Neutrophil (primary cell): Measurements from ENCODE around the gene TACSTD2.

Source experiments
- H3K27ac ChIP-seq: fragments of 200-600 bp; sonication (generic); 2 replicates; pipeline ENCODE4 v1.5.1; 2016; ENCODE audit warnings: mild to moderate bottlenecking, moderate library complexity
- H3K27me3 ChIP-seq: fragments of 200-600 bp; sonication (generic); 2 replicates; pipeline ENCODE4 v1.6.0; 2016; ENCODE audit warnings: mild to moderate bottlenecking
- H3K36me3 ChIP-seq: fragments of 200-600 bp; sonication (generic); 2 replicates; pipeline ENCODE4 v1.5.1; 2017
- H3K4me1 ChIP-seq, 2 experiments: fragments of 200-600 bp in 1 of 2; sonication (generic) in 1 of 2; 1 replicate in 1 of 2; 2 replicates in 1 of 2; pipeline versions ENCODE4 v1.5.1 to v1.6.1; 2013 to 2016; ENCODE audit warnings: low read depth in 1 of 2, low read length in 1 of 2, mild to moderate bottlenecking in 1 of 2, moderate library complexity in 1 of 2; ENCODE audit not compliant: control insufficient read depth in 1 of 2, insufficient read depth in 1 of 2
- H3K4me3 ChIP-seq, 2 experiments: fragments of 200-600 bp in 1 of 2; sonication (generic) in 1 of 2; 1 replicate in 1 of 2; 2 replicates in 1 of 2; pipeline ENCODE4 v1.5.1; 2013 to 2016; ENCODE audit warnings: low read depth in 1 of 2, low read length in 1 of 2, mild to moderate bottlenecking in 1 of 2, moderate library complexity in 1 of 2
- H3K9me3 ChIP-seq: fragments of 200-600 bp; sonication (generic); 2 replicates; pipeline ENCODE4 v1.5.1; 2016
- CTCF ChIP-seq: fragments of 200-600 bp; sonication (generic); IDR thresholded peaks from 2 replicates; pipeline ENCODE4 v1.5.1; 2016; ENCODE audit warnings: antibody characterized with exemption

Gene TACSTD2

GRCh38 chr1:58548371-58548770, 28.7 kb downstream of the TACSTD2 start:
- Histone ChIP-seq H3K4me3 (no peak overlapping the region), H3K36me3 (no peaks in the 10 kb centered on the region), H3K27me3 (no peaks in the 10 kb centered on the region), H3K27ac (no peak overlapping the region), H3K9me3 (no peaks in the 10 kb centered on the region), H3K4me1 (peaks cover 25 to 30% of the 10 kb centered on the region in 2 experiments)
- no peak for TF ChIP-seq CTCF

GRCh38 chr1:58546520-58547308, 30.3 kb downstream of the TACSTD2 start, which contains the start of gene OMA1:
Gene OMA1, minus strand, starts transcription at chr1:58546726. Its CDS starts 7,432 bp downstream, at chr1:58539294.
- peaks cover 25 to 30% of the 10 kb centered on the region in 2 experiments for H3K4me1 ChIP-seq
- H3K9me3 ChIP-seq = no peaks in the 10 kb centered on the region
- H3K27ac ChIP-seq = peak within 1 kb of the TSS; percentile 98
- H3K27me3 ChIP-seq = no peaks in the 10 kb centered on the region
- no peaks in the 10 kb centered on the region for H3K36me3 ChIP-seq
- peak within 1 kb of the TSS; percentile 79 to 91 for H3K4me3 ChIP-seq
- TF ChIP-seq CTCF = peak; percentile 99

GRCh38 chr1:58545591-58546519, 31.2 kb downstream of the TACSTD2 start:
- no peaks in the 10 kb centered on the region for H3K36me3 ChIP-seq
- H3K9me3 ChIP-seq = no peaks in the 10 kb centered on the region
- H3K27ac ChIP-seq = peak overlapping the region; percentile 98
- peak overlapping the region; percentile 79 to 91 for H3K4me3 ChIP-seq
- peaks cover 25 to 30% of the 10 kb centered on the region in 2 experiments for H3K4me1 ChIP-seq
- no peaks in the 10 kb centered on the region for H3K27me3 ChIP-seq
- TF ChIP-seq CTCF = no peak

- H3K4me3 ChIP-seq = no peak overlapping the region
- no peak overlapping the region for H3K27ac ChIP-seq
- no peaks in the 10 kb centered on the region for H3K27me3 ChIP-seq
- peaks cover 2% of the 10 kb centered on the region for H3K36me3 ChIP-seq
- no peak for TF ChIP-seq CTCF
- H3K4me1 ChIP-seq = peaks cover 18 to 23% of the 10 kb centered on the region in 2 experiments
- H3K9me3 ChIP-seq = no peaks in the 10 kb centered on the region
Observed at GRCh38 chr1:58543260-58543659, 33.8 kb downstream of the TACSTD2 start.

GRCh38 chr1:58539553-58539952, 37.5 kb downstream of the TACSTD2 start:
- H3K9me3 ChIP-seq = no peaks in the 10 kb centered on the region
- H3K36me3 ChIP-seq = peaks cover 3% of the 10 kb centered on the region
- no peaks in the 10 kb centered on the region for H3K4me1 ChIP-seq
- no peak overlapping the region for H3K4me3 ChIP-seq
- TF ChIP-seq CTCF = no peak
- no peak overlapping the region for H3K27ac ChIP-seq
- no peaks in the 10 kb centered on the region for H3K27me3 ChIP-seq
